Astrocyte of the cerebellum (primary cell): ENCODE results near the gene NPY1R.
A peak's percentile ranks its signal among the peaks of the same experiment; 100 is the strongest.

Source experiments
- DNase-seq: peaks from one replicate; pipeline ENCODE4 v3.0.0-alpha.2; 2011; ENCODE audit warnings: low read depth
- H3K4me3 ChIP-seq: 2 replicates; pipeline ENCODE4 v1.5.1; 2011; ENCODE audit warnings: mild to moderate bottlenecking, low read depth, low read length, moderate library complexity
- in situ Hi-C: cut with HindIII; loops from 2 replicates; pipeline ENCODE4 v1.10.0; 2017; ENCODE audit warnings: low sequenced_read_pairs
- TF ChIP-seq, protein P1 (sequence below): IDR thresholded peaks from 2 replicates; pipeline ENCODE4 v1.5.1; 2012; ENCODE audit warnings: low read length, low read depth, moderate library complexity, mild to moderate bottlenecking; ENCODE audit errors: missing control alignments

NPY1R gene

DNA sequence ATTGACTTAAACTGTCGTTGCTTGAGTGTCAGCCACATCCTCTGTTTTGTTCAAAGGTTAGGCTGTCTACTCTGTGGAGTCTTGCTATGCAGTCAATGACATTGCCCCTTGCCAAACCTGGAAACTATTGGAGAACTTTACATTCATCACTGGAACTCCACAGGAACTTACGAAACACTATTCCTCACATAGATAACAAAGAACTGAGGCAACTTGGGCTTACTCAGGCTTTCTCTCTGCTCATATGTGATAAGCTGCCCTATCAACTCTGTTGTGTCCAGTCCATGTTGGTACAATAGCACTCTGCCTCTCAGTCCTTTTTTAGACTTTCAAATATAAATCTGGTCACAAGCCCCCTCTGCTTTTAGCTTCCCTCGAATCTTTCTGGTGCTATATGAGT, 20.7 kb upstream of the NPY1R start:
- DNase-seq, result no peak
- TF ChIP-seq, protein P1, sequence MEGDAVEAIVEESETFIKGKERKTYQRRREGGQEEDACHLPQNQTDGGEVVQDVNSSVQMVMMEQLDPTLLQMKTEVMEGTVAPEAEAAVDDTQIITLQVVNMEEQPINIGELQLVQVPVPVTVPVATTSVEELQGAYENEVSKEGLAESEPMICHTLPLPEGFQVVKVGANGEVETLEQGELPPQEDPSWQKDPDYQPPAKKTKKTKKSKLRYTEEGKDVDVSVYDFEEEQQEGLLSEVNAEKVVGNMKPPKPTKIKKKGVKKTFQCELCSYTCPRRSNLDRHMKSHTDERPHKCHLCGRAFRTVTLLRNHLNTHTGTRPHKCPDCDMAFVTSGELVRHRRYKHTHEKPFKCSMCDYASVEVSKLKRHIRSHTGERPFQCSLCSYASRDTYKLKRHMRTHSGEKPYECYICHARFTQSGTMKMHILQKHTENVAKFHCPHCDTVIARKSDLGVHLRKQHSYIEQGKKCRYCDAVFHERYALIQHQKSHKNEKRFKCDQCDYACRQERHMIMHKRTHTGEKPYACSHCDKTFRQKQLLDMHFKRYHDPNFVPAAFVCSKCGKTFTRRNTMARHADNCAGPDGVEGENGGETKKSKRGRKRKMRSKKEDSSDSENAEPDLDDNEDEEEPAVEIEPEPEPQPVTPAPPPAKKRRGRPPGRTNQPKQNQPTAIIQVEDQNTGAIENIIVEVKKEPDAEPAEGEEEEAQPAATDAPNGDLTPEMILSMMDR, result no peak
- no peak overlapping the region for H3K4me3 ChIP-seq
- in situ Hi-C loops, result no loop called here

- in situ Hi-C loops, result no loop called here
- no peak overlapping the region for H3K4me3 ChIP-seq
- no peak for DNase-seq
- TF ChIP-seq, protein P1, result no peak
These were observed 18.3 kb upstream of the NPY1R start for GRCh38 chr4:163350672-163351071.

DNA sequence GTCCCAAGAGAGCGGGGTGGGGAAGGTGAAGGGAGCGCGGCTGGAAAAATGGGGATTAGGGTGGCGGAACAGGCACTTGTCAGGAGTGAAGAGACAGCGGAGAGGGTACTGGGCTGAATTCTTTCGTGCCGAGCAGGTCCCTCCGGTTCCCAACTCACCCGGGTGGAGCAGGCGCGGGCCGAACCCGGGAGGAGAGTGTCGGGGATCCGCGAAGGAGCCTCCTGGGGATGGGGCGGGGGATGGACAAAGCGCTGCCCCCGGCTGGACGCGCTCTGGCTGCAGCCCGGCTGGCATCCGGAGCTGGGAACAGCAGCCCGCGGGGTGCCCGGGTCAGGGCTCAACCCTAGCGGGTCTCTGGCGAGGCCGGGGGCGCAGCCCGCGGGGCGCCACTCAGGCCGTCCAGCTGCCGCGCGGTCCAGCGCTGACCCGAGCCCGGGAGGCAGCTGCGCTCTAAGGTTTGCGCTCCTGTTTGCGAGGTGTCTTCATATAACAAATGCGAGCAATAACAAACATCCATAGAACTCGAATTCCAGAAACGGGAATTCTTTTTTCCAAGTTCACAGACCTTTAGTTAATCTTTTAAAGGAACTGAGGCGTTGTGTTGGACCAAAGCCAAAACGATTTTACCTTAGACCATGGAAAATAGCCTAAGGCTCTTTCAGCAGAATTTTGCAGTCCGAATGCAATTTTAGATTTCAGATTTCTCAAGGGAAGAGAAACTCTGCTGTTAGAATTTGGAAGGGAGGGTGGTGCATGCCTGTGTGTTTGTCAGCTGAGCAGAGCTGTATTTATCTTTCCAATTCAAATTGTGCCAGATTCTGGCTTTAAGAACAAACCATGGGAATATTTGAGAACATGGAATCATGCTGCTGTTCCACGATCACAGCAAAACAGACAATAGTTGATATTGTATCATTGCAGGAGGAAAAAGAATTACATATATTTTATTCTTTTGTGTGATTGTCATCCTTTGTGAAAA, 12.0 kb upstream of the NPY1R start:
- peak overlapping the region; percentile 48 for H3K4me3 ChIP-seq
- TF ChIP-seq, protein P1, result no peak
- in situ Hi-C loops, result loop anchor here (25.0 kb wide), 1 partner anchor 857 kb away; no protein-coding TSS in a partner anchor
- DNase-seq, result no peak

DNA sequence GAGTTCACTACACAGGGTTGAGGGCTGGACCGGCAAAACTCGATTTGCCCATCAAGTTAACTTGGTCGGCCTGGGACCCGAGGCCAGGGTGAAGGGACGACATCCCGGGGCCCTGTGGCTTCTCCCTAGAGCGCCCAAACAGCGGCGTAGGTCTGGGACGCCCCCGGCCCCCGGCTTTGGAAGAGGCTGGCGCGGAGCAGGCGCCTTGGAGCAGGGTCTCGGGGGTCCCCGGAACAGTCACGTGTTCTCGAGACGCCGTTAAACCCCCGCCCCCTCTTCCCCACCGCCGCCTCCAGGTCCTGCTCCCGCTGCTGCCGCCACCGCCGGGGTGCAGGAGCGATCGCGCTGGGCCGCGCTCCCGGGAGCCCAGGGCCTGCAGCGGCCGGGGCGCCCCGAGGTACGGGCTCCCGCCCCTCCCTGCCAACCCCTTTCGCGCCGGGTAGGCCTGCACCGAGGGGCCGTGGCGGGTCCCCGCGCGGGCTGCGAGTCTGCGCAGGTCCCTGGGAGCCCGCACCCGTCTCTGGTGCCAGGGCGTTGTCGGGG, 11.3 kb upstream of the NPY1R start, which contains the start of gene NPY5R:
TSS of gene NPY5R (plus strand) at position 289 of the 543 bp plus-strand sequence. CDS start 6,382 bp downstream, outside the sequence.
- TF ChIP-seq, protein P1, result no peak
- peak within 1 kb of the TSS; percentile 48 for H3K4me3 ChIP-seq
- DNase-seq, result no peak
- in situ Hi-C loops, result loop anchor here (25.0 kb wide), 1 partner anchor 856 kb away; no protein-coding TSS in a partner anchor

GRCh38 chr4:163335384-163335783, 3.0 kb upstream of the NPY1R start:
- no peak overlapping the region for H3K4me3 ChIP-seq
- in situ Hi-C loops, result loop anchor here (25.0 kb wide), 1 partner anchor 848 kb away; no protein-coding TSS in a partner anchor
- no peak for DNase-seq
- TF ChIP-seq, protein P1, result no peak

GRCh38 chr4:163331629-163332376, 593 bp downstream of the NPY1R start:
- H3K4me3 ChIP-seq, result peak overlapping the region; percentile 52
- DNase-seq, result no peak
- TF ChIP-seq, protein P1, result peak; percentile 17
- in situ Hi-C loops, result loop anchor here (25.0 kb wide), 1 partner anchor 845 kb away; no protein-coding TSS in a partner anchor
